HepG2 (cell line): ENCODE results near the gene KRTAP10-10. TPM values are rescaled to one million over a fixed set of nuclear protein-coding genes. Genes with fewer than 3 reads are reported as not detected.

Experiments
- ATF7-NPFF ChIP-seq: sonication (generic); formaldehyde crosslinking; IDR thresholded peaks from 2 replicates; pipeline ENCODE4 v1.8.1; 2023; ENCODE audit warnings: mild to moderate bottlenecking, low read depth, missing genetic modification reagents, moderate library complexity
- HOMEZ ChIP-seq: IDR thresholded peaks from 2 replicates; pipeline ENCODE4 v1.6.1; 2016; ENCODE audit warnings: low read depth
- IRF9 ChIP-seq: sonication (generic); formaldehyde crosslinking; IDR thresholded peaks from 2 replicates; pipeline ENCODE4 v1.8.0; 2022; ENCODE audit warnings: missing genetic modification reagents, mild to moderate bottlenecking, borderline replicate concordance
- POLR2A ChIP-seq, 2 experiments: IDR thresholded peaks; 2 replicates each; pipeline ENCODE4 v1.6.1; 2011; ENCODE audit warnings: low read depth in 2 of 2, low read length in 2 of 2, mild to moderate bottlenecking in 1 of 2, moderate library complexity in 1 of 2; ENCODE audit not compliant: insufficient read depth in 1 of 2
- RBAK ChIP-seq: sonication (generic); formaldehyde crosslinking; IDR thresholded peaks from 2 replicates; pipeline ENCODE4 v1.5.1; 2020; ENCODE audit warnings: mild to moderate bottlenecking, missing genetic modification reagents
- ZBTB2 ChIP-seq: sonication (generic); formaldehyde crosslinking; IDR thresholded peaks from 2 replicates; pipeline ENCODE4 v1.8.0; 2022; ENCODE audit warnings: low read depth, missing genetic modification reagents
- ZBTB4 ChIP-seq: sonication (generic); formaldehyde crosslinking; IDR thresholded peaks from 2 replicates; pipeline ENCODE4 v1.4.0; 2020; ENCODE audit warnings: missing genetic modification reagents, mild to moderate bottlenecking, borderline replicate concordance
- ZNF142 ChIP-seq: sonication (generic); formaldehyde crosslinking; IDR thresholded peaks from 2 replicates; pipeline ENCODE4 v1.4.0; 2020; ENCODE audit warnings: missing genetic modification reagents
- ZNF552 ChIP-seq: sonication (generic); formaldehyde crosslinking; IDR thresholded peaks from 2 replicates; pipeline ENCODE4 v1.9.0; 2022; ENCODE audit warnings: missing genetic modification reagents, mild to moderate bottlenecking, borderline replicate concordance
- ZNF691 ChIP-seq: sonication (generic); formaldehyde crosslinking; IDR thresholded peaks from 2 replicates; pipeline ENCODE4 v1.4.0; 2020; ENCODE audit warnings: missing genetic modification reagents, low read depth, mild to moderate bottlenecking, borderline replicate concordance
- polyA plus RNA-seq, 8 experiments: library from polyadenylated mRNA; depleted of rRNA in 3 of 8; stranded (reverse) in 7 of 8; unstranded in 1 of 8; fragments of >200 nt; fragmentation: Illumina TruSeq in 4 of 8; extraction: Trizol in 4 of 8; gene quantifications; 2 replicates each; pipeline versions ENCODE4 v1.2.1 to v1.2.3, GENCODE V29; 2011 to 2016; ENCODE audit warnings: low read depth in 4 of 8, missing spikeins in 1 of 8, mixed read lengths in 1 of 8; ENCODE audit not compliant: insufficient read depth in 1 of 8
- total RNA-seq, 5 experiments: library from RNA; depleted of rRNA; stranded (reverse); fragments of >200 nt; fragmentation: Illumina TruSeq; extraction: Trizol; gene quantifications; 2 replicates each; pipeline ENCODE4 v1.2.3, GENCODE V29; 2016; ENCODE audit warnings: low read depth in 1 of 5

KRTAP10-10 gene
- total and polyA plus RNA-seq, 2 of the 13 experiments (the other 11 are each of a cell fraction or from before 2014, with no cell fraction given): not detected

GRCh38 chr21:44593598-44594405 lies 43.4 kb upstream of the KRTAP10-10 start (continued):
- TF ChIP-seq ZBTB2 (CRISPR knock-in tag): 0 out of 2 replicates have a peak, but pooled peaks have one; percentile 34
- TF ChIP-seq ATF7-NPFF: peak; percentile 84; the same call in 1 of the 2 replicates
- peak in 1 of 2 experiments; percentile 40; a peak in 1 of 4 replicates for TF ChIP-seq POLR2A (IDR thresholded peaks at IDR 0.05; ENCODE audit: insufficient read depth in 1 of 2, low read depth in 2 of 2, low read length in 2 of 2)
- TF ChIP-seq RBAK (CRISPR knock-in tag): no peak
- 0 out of 2 replicates have a peak, but pooled peaks have one; percentile 48 for TF ChIP-seq HOMEZ
- TF ChIP-seq ZNF691 (CRISPR knock-in tag): no peak; the same call in 1 of the 2 replicates
- TF ChIP-seq ZNF552 (CRISPR knock-in tag): no peak
- no peak for TF ChIP-seq ZNF142 (CRISPR knock-in tag)
- TF ChIP-seq ZBTB4 (CRISPR knock-in tag): peak; percentile 66; the same call in 1 of the 2 replicates
- TF ChIP-seq IRF9: peak; percentile 86
